Left renal cortex interstitium (tissue), 4 donors: ENCODE data around the gene MSX1. TPM values are rescaled to one million over a fixed set of nuclear protein-coding genes. Genes with fewer than 3 reads are reported as not detected.
A peak's percentile ranks its signal among the peaks of the same experiment; 100 is the strongest.
"Not testable (repeated sequence)": the region's sequence is repeated elsewhere in the genome, so short reads cannot be mapped to it uniquely, and the experiment has no call there.

Experiments used
- DNase-seq, 4 donors: peaks; one replicate each; pipeline ENCODE4 v3.0.0-alpha.2; 2013; ENCODE audit warnings: low read depth in 4 of 4, low spot score in 2 of 4, missing footprints in 1 of 4
- polyA plus RNA-seq, 4 donors: library from polyadenylated mRNA; unstranded; fragments of 120-200 nt; gene quantifications; one replicate each; pipeline ENCODE4 v1.2.1, GENCODE V29; 2013; ENCODE audit not compliant: insufficient read length in 4 of 4

MSX1 gene
- 1 to 10 TPM in 3 of 4 donors, under 1 TPM in 1; 0.75 to 1.6 (median 1.4) TPM for polyA plus RNA-seq

GRCh38 chr4:4859325-4859798 is at the start of gene MSX1:
TSS of gene MSX1 (plus strand) at chr4:4859665. CDS start at chr4:4859900, 235 bp downstream.
- DNase-seq = peak in 1 of 4 donors; percentile 75

DNA sequence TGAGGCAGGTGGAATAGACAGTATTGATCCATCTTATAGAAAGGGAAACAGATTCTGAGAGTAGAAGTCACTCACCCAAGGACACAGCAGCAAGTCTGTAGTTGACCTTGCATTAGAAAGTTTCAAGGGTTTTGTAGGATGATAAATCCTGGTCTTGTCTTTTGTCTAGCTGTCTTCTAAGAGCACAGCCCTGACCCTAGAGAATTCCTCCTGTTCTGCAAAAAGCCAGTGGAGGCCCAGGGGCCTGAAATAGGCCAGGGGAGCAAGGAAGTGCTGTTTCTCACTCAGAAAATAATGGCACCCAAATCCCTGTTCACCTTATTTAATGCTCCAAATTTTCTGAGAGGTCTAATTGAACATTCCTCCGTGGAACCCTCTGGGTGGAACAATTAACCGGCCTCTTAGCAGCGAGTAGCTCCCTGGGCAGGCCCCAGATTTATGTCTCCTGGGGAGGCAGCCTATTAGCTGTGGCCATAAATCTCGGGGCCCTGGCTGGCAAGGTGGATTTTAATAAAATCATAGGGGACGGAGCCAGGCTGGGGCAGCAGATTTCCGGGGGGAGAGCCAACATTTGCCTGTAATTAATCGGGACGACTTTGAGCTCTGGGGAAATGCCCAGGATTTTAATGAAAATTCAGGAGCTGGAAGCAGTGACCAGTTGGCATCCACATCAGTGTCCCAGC is 49.2 kb upstream of the MSX1 start:
- peak in 1 of 4 donors; percentile 13 for DNase-seq

DNA sequence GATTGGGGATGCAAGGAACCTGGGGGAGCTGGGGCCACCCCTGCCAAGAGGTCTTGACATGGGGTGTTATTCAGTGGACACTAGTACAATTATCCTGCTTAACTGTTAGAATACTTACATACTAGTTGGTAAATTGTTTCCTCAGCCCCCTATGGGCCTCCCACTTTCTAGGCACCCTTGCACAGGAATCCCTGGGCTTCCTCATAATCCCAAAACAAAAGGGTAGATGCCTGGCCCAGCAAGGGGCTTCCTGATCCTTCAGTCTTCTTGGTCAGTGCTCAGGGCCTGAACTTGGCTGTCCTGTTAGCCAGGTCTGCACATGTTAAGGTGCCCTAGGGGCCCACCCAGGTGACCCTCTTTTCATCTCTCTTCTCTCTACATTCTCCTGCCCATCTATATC is 48.7 kb upstream of the MSX1 start:
- DNase-seq = no peak

DNA sequence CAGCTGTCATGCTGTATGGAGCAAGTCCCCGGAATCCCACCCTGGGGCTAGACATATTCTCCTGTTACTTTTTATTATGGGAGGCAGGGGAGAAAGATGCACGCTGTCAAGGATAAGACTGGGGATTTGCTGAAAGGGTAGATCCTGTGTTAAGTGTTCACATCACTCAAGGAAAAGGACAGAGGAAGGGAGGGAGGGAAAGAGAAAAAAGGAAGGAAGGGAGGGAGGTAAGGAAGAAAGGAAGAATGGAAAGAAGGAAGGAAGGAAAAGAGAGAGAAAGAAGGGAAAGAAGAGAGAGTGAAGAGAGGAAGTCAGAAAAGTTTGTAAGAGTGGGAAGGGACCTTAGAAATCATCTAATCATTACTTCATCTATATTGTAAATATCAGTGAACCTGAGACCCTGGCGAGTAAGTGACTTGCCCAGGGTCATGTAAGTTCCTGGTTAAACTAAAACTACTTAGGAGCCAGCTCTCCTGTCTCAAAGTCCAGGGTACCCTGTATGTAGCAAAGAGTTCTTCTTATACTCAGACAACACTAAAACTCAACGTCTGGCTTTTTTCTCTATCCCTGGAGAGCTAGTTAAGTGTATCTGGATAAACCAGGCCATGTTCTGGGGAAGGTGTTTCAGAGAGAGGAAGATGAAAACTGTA is 47.2 kb upstream of the MSX1 start:
- DNase-seq = no peak

DNA sequence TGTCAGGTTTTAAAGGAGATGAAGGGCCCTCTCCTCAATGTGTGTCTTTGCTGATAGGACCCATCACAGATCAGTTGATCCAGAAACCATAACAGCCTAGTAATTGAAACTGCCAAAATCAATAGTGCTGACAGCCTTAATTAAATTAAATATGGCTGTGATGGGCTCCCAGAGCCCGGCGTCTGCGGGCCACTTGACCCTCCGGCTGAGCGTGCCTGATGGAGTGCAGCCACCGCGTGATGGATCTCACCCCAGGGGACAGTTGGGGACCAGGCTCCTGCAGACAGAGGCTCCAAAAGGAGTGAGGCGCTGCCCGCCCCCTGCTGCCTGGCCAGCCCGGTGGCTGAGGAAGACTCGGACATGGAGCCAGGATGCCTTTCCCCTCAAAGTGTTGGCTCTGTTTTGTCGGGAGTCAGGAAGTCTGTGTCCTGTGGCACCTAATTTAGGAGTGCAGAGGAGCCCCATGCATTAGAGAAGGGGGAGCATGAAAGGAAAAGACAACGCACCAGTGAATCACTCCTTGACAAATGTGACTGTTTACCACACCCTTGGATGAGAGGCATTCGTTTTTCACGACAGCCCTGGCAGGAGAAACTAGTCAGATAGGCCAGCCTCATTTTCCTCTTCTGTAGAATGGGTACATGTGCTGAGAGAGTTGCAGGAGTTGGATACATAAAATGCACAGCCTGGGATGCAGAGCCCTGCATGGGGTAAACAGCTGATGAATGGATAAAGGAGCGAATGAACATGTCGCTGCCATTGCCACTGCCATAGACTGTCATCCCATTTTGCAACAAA is 40.9 kb upstream of the MSX1 start:
- no peak for DNase-seq

- DNase-seq = no peak
Observed at GRCh38 chr4:4819213-4819606, 40.3 kb upstream of the MSX1 start.

GRCh38 chr4:4820261-4820660 is 39.2 kb upstream of the MSX1 start:
- peak in 1 of 4 donors; percentile 33 for DNase-seq

DNA sequence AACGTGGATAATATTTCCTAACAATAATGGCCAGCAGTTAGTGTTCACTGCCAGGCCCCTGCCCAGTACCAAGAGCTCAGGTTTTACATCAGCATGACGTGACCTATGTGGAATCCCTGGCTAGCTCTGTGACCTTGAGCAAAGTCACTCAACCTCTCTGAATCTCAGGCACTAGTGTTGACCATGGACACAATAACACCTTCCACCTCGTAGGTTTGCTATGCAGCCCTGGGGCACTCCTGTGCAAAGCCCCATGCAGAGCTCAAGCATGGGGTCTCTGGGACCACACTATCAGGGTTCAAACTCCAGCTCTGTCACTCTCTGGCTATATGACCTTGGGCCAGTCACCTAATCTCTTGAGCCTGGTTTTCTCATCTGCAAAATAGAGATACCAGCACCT is 38.7 kb upstream of the MSX1 start:
- DNase-seq = no peak

- no peak for DNase-seq
Observed at GRCh38 chr4:4821577-4821976, 37.9 kb upstream of the MSX1 start.

DNA sequence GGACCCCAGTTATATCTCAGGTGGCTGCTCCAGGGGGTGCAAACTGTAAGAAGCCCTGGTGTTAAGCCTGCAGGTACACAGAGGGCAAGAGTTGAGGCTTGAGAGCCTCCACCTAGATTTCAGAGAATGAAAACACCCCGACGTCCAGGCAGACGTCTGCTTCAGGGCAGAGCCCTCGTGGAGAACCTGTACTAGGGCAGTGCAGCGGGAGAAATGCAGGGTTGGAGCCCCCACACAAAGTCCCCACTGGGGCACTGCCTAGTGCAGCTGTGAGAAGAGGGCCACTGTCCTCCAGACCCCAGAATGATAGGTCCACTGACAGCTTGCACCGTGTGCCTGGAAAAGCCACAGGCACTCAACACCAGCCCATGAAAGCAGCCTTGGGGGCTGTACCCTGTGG is 37.2 kb upstream of the MSX1 start:
- not testable (repeated sequence) for DNase-seq

GRCh38 chr4:4823621-4824162 is 35.8 kb upstream of the MSX1 start:
- DNase-seq = no peak

- no peak for DNase-seq
Observed at GRCh38 chr4:4824232-4824631, 35.2 kb upstream of the MSX1 start.

DNA sequence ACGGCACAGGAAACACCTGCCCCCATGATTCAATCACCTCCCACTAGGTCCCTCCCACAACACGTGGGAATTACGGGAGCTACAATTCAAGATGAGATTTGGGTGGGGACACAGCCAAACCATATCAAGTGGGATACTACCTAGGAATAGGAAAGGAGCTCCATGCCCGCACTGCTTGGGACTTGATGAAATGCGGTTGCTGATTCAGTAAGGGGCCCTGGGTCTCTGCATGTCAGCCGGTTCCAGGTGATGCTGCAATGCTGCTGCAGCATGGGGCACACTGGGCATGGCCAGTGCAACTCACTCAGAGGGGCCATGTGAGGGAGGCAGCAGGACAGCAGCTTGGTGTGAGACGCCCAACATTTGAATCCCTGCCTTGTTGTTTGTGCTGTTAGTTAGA is 34.0 kb upstream of the MSX1 start:
- no peak for DNase-seq

- no peak for DNase-seq
Observed at GRCh38 chr4:4829837-4830236, 29.6 kb upstream of the MSX1 start.

- no peak for DNase-seq
Observed at GRCh38 chr4:4831266-4831665, 28.2 kb upstream of the MSX1 start.

DNA sequence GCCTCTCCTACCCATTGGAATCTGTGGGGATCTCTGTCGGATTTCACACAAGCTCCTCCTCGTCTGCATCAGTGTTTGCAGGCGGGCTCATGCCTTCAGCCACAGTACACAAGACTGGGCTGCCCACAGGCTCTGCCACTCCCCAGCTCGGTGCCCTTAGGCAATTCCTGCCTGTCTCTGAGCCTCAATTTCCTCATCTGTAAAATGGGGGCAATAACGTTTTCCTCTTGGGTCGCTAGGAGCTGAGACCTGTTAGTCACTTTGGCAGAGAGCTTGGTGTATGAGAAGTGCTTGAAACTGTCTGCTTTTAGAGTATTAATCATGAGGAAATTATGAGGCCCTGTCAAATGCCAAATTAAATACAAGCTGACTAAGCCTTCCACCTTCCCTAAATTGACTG is 27.6 kb upstream of the MSX1 start:
- DNase-seq = no peak

GRCh38 chr4:4836044-4836443 is 23.4 kb upstream of the MSX1 start:
- no peak for DNase-seq

- no peak for DNase-seq
Observed at GRCh38 chr4:4837316-4837715, 22.1 kb upstream of the MSX1 start.

GRCh38 chr4:4838051-4838935 is 21.2 kb upstream of the MSX1 start:
- DNase-seq = no peak
